SU-DHL-6 (cell line): ENCODE measurements around the gene ATXN7L1.

ENCODE experiments used
- EZH2phosphoT487 ChIP-seq: fragments of 200-600 bp; sonication (generic), shearing (Covaris generic); conservative IDR thresholded peaks from 2 replicates; pipeline ENCODE4 v1.6.1; 2018; ENCODE audit warnings: mild to moderate bottlenecking, antibody characterized with exemption, low read length, moderate library complexity, mixed read lengths
- TF ChIP-seq, protein P1 (sequence below): fragments of 200-600 bp; sonication (generic); IDR thresholded peaks from one replicate; pipeline ENCODE4 v1.5.1; 2017; ENCODE audit warnings: antibody characterized with exemption, mild to moderate bottlenecking, low read length, moderate library complexity; ENCODE audit not compliant: insufficient read depth, poor library complexity, severe bottlenecking

DNA sequence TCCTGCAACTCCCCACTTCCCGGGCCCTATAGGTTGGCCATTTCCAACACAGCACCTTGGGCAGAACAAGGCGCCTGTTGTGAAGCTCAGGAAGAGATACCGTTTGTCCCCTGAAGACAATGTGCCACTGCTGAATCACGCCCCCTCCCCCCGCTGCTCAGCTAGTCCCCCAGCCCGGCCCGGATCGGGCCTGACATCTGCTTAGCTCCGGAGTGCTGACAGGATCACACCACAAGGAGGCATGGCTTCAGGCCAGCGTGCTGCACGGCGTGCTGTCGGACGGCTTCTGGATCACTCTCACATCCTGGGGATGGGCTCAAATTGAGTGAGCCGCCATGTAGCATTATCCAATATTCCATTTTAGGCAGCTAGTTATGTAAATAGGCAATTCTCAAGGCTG is 233.0 kb downstream of the ATXN7L1 start:
- TF ChIP-seq, protein P1, sequence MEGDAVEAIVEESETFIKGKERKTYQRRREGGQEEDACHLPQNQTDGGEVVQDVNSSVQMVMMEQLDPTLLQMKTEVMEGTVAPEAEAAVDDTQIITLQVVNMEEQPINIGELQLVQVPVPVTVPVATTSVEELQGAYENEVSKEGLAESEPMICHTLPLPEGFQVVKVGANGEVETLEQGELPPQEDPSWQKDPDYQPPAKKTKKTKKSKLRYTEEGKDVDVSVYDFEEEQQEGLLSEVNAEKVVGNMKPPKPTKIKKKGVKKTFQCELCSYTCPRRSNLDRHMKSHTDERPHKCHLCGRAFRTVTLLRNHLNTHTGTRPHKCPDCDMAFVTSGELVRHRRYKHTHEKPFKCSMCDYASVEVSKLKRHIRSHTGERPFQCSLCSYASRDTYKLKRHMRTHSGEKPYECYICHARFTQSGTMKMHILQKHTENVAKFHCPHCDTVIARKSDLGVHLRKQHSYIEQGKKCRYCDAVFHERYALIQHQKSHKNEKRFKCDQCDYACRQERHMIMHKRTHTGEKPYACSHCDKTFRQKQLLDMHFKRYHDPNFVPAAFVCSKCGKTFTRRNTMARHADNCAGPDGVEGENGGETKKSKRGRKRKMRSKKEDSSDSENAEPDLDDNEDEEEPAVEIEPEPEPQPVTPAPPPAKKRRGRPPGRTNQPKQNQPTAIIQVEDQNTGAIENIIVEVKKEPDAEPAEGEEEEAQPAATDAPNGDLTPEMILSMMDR, result no peak
- no peak for TF ChIP-seq EZH2phosphoT487
